NCI-H2107 treated with DMSO at 0.1 percent for 48 hours (cell line): Measurements from ENCODE around the gene PSG5.
"Not testable (repeated sequence)": the region's sequence is repeated elsewhere in the genome, so short reads cannot be mapped to it uniquely, and the experiment has no call there.

Experiments
- DNase-seq: peaks from one replicate; lab custom pipeline; 2025; ENCODE audit not compliant: unreplicated experiment; lab: John Stamatoyannopoulos, UW

PSG5 gene

DNA sequence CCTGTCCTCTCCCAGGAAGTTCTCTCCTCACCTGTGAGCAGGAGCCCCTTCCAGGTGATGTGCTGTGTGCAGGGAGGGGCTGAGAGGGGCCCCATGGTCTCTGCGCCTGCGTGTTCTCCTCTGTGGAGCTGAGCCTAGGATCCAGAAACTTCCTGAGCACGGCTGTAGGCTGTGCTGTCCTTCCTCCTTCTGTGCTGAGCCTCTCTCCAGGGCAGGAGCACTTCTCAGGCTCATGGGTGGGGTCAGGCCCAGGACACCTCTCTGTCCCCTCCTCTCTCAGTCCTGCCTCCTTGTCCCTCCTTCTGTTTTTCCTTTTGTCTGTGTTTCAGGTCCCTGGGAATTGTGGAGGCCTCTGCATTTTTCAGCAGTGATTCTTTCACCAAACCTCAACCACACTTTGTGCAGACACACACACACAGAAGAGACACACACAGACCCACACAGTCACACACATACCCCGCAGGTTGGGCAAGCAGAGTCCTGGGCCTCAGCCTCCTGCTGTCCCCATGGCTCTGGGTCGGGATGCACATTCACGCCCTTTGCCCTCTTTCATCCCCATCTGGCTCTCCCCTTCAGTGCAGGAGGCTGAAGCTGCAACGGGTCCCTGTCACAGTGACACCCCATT lies at the start of gene PSG5:
Gene PSG5 (minus strand): TSS at position 226 of the 625 bp plus-strand sequence. CDS start 131 bp downstream, at position 95.
- not testable (repeated sequence) for DNase-seq

DNA sequence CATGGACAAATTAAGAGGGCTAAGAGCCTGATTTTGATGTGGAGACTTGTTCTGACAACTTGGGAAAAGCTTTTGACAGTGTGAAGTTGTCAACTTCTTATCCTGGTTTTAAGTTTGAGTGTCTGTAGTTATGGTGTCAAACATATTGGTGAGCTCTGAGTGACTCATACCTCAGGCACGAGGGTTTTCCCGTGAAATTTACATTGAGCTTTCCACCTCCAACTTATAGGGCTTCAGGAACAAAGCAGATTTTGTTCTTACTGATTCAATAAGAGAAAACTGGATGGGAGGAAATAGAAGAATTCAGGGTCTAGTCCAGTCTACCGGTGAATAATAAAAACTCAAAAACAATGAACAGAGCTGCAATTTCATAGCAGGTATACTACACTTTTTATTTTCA lies 49.4 kb upstream of the PSG5 start:
- not testable (repeated sequence) for DNase-seq

DNA sequence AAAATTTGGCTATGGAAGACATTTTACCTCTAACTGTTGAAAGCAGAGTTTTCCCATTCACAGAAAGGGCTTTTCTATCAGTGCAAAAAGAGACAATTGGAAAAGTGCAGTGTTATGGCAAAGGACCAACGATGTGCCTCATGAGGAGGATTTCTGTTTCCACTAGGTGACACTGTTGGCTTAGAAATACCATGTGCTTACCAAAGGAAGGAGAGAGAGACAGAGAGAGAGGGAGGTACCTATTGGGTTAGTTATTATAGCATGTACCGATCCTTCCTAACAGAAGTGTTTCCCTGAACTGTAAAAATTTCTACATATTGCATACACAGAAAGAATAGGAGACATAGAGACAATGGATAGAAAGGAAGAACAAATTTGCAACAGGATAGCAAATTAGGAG lies 43.0 kb upstream of the PSG5 start:
- no peak for DNase-seq

DNA sequence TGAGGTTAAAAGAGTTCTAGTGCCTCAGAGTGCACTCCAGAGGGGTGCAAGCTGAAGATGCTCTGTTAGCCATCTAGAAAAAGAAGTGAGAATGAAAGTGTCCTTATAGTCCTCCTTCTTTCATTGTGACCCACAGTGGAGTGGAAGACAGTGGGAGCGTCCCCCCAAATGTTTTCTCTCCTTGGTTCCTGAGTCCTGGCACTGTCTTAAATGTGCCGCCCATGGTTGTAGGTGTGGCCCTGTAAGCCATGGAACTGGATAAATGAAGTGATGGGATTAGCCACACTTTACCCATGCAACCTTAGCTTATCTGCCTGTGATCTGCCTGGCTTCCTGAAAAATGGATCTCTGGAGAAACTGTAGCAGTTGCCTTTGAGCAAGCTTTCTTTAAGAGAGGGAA lies 42.4 kb upstream of the PSG5 start:
- not testable (repeated sequence) for DNase-seq

DNA sequence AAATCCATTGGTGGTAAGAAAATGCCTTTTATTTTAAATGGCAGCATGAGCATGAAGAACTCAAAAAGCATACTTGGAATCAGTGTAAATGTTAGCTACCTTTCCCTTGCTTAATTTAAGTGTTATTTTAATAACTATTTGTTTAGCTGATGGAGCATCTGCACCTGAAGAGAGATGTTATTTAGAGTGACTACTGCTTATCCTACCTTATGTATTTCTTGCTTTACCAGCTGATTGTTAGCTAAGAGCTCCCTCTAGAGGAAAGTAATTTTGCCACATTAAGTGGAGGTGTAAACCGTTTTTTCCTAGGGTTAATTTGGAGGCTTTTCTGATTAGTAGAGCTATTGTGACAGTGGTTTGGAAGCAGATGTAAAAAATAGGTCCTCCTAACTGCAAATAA lies 40.6 kb upstream of the PSG5 start:
- not testable (repeated sequence) for DNase-seq

DNA sequence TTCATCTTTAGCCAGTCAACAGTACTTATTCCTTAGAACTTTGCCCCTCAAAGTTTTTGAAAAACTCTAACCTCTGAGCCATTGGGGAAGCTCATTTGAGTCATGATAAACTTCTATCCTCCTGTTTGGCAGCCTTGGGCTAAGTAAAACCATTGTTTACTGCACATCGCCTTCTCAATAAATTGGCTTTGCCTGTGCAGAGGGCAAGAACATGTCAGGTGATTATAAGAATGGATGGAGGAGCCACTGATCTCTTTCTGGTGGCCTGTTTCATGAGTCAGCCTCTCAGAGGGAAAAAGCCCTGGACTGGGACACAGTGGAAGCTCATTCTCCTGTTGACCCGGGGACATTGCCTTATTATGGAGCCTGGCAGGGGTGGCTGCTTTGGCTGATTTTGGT lies 38.5 kb upstream of the PSG5 start:
- no peak for DNase-seq

DNA sequence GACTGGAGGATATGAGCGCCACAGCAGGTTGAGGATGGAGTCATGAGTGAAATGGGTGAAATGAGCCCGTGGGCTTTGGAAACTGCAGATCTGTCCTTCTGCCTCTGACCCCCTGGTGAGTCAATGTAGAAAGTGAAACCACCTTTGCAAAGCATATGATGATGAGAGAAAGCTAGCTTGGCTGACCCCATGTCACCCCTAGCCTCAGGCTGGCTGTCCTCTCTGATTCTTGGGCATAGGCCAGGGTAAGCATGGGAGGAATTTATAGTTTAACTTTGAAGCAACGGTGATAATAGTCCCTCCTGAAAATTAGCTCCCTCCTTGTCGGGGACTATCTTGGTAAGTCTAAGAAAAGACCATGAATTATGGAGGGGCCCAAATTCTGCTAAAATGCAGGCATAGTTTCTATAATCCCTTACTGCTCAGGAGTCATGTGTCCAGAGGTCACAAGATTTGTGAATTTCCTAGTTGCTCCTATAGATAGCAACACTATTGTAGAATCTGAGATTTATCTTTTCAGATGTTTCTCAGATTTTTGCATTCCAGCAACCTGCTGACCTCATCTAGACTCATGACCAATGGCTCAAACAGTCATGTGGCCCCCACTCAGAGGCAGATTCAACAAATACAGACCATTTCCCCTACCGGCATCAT lies 38.0 kb upstream of the PSG5 start:
- not testable (repeated sequence) for DNase-seq

DNA sequence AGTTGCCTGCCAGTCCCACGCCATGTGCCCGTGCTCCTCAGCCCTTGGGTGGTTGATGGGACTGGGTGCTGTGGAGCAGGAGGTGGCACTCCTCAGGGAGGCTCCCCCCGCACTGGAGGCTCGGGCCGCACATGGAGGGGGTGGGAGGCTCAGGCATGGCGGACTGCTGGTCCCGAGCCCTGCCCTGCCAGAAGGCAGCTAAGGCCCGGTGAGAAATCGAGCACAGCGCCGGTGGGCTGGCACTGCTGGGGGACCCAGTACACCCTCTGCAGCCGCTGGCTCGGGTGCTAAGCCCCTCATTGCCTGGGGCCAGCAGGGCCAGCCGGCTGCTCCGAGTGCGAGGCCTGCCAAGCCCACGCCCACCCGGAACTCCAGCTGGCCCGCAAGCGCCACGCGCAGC lies 35.6 kb upstream of the PSG5 start:
- not testable (repeated sequence) for DNase-seq

DNA sequence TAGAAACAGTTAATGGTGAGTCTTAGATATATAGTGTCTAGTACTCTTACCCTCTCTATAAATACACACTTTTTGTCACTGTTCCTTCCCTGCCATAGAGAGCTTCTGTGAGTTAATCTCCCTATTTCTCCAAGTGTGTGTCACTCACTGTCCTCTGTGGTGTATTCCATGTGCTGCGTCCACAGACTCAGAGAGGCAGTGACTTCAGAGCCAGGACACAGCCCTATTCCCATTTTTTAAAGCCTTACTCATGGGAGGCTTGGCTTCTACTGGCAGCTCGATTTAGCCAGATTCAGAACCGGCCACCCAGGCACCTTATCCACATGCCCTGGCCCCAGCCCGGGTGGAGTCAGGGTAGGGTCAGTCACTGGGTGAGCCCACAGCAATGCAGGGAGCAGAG lies 32.8 kb upstream of the PSG5 start:
- not testable (repeated sequence) for DNase-seq

DNA sequence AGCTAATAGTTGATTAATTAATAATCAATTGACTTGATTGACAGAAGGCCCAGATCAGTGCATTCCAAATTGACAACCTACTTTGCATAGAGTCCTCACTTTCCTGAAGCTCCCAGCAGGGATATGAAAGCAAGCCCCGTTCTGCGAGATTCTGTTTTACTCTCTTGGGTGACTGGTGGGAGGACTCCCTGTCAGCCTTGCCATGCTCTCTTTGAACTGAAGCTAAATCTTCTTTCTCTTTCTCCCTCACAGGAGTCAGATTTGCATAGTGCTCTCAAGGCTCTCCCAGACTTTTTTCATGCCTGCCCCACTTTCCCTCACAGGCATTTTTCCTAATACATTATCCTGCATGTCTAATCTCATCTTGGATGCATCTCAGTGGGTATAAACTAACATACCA lies 29.5 kb upstream of the PSG5 start:
- not testable (repeated sequence) for DNase-seq

DNA sequence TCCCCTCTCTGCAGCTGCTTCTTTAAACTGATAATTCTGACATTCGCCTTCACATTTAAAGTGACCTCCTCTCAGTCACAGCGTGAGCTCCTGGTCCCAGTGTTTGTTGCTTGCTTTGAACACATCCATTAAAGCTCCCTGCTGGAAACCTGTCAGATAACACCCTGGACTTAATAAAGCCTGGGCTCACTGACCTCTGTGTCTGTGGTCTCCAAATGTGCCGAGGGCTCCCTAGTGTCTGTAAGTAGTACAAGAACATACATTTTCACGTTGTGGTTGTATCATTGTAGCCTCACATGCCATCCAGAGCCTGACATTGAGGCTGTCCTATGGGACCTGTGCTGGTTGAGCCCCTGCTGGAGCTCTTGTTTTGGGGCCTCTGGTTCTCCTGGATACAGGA lies 21.7 kb upstream of the PSG5 start:
- DNase-seq, result no peak

DNA sequence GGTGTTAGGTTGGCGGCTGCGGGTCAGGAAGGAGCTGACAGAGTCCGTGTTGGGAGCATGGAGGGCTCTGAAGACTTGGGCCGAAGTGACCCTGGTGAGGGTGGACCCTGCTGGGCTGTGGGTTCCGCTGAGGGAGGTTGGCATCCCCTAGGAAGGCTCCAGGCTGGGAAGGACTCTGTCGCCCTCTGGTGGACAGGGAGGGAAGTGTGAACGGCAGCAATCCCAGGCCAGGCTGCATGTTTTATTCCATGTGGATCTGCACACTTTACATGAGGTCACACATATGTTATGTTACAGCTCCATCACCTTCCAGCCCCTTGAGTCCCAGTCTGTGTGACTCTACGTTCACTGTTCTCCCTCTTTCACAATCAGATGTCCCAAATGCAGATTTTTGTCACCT lies 20.8 kb upstream of the PSG5 start:
- DNase-seq, result not testable (repeated sequence)

DNA sequence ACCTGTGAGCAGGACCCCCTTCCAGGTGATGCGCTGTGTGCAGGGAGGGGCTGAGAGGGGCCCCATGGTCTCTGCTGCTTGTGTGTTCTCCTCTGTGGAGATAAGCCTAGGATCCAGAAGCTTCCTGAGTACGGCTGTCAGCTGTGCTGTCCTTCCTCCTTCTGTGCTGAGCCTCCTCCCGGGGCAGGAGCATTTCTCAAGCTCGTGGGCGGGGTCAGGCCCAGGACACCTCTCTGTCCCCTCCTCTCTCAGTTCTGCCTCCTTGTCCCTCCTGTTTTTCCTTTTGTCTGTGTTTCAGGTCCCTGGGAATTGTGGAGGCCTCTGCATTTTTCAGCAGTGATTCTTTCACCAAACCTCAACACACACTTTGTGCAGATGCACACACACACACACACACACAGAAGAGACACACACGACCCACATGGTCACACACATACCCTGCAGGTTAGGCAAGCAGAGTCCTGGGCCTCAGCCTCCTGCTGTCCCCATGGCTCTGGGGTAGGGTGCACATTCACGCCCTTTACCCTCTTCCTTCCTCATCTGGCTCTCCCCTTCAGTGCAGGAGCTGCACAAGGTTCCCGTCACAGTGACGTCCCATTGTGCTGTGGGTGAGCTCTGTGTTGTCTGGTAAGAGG lies 19.3 kb upstream of the PSG5 start, which contains the start of gene PSG4:
Gene PSG4 (minus strand): TSS at position 168 of the 635 bp plus-strand sequence. CDS start 102 bp downstream, at position 66.
- not testable (repeated sequence) for DNase-seq

DNA sequence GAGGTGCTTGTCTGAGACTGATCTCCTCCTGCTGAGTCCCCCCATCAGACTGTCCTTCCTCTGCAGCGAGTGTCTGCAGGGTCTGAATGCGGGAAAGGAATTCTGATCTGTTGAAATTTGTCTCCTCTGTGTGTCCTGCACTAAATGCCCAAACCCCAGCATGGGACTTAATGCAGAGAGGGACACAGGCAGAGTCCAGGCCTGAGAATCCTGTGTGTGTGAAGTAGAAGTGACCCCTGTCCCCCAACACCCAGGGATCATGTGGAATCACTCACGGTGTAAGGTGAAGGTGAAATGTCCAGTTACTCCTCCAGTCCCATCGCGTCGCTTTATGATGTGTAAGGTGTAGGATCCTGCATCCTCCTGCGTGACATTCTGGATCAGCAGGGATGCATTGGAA lies 17.3 kb upstream of the PSG5 start:
- not testable (repeated sequence) for DNase-seq

DNA sequence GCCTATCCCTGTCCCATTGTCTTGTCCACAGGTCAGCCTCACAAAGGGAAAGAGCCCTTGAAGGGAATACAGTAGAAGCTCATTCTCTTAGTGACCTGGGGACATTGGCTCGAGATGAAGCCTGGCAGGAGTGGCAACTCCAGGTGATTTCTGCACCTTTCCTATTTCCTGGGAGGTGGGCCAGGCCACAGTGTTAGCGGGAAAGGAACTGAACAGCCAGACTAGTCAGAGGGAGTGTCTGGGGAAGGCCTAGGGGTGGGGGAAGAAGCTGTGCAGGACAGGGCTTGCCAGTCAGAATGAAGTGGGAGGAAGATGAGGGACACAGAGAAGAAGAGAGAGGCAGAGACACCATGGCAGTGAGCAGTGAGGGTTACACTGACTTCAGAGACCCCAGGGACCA lies 15.6 kb upstream of the PSG5 start:
- DNase-seq, result not testable (repeated sequence)

DNA sequence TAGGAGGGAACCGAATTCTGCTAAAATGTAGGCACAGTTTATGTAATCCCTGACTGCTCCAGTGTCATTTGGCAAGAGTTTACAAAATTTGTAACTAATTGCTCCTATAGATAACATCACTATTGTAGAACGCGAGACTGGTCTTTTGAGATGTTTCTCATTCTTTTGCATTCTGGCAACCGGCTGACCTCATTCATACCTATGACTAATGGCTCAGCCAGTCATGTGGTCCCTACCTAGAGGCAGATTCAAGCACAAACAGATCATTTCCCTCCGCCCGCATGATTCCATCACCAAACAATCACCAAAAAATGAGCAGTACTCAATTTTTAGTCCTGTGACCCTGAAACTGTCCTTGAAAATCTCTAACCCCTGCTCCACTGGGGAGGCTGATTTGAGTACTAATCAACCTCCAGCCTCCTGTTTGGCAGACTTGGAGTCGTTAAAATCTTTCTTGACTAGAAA lies 15.0 kb upstream of the PSG5 start:
- DNase-seq, result not testable (repeated sequence)

DNA sequence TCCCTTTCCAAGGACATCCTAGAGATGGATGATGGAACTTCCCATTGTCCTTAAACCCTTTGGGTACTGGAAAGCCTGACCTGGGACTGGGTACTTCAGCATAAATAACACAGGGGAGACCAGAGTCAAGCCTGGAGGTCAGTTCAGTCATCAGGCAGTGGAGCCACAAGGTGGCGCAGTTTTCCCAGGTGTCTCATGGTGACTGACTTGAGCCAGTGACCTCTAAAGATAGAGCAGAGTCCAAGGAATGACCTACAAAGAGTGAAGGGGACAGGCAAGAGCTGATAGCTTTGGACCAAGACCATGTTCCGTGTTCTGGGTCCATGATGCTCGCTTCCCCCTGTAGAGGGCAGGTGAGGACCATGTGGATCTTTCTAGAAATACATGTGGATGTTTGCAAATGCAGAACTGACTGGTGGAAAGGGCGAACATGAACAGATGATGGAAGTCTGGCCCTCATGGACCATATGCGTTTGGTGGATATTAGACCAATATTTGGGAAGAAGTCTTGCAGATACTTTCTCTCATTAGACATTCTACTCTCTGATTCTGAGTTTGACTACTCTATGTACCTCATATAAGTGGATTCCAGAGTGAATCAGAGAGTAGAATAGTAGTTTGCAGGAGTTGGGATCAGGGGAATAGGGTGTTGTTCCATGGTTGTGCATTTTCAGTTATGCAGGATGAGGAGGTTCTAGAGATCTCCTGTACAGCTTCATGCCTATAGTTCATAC lies 12.5 kb upstream of the PSG5 start:
- not testable (repeated sequence) for DNase-seq

DNA sequence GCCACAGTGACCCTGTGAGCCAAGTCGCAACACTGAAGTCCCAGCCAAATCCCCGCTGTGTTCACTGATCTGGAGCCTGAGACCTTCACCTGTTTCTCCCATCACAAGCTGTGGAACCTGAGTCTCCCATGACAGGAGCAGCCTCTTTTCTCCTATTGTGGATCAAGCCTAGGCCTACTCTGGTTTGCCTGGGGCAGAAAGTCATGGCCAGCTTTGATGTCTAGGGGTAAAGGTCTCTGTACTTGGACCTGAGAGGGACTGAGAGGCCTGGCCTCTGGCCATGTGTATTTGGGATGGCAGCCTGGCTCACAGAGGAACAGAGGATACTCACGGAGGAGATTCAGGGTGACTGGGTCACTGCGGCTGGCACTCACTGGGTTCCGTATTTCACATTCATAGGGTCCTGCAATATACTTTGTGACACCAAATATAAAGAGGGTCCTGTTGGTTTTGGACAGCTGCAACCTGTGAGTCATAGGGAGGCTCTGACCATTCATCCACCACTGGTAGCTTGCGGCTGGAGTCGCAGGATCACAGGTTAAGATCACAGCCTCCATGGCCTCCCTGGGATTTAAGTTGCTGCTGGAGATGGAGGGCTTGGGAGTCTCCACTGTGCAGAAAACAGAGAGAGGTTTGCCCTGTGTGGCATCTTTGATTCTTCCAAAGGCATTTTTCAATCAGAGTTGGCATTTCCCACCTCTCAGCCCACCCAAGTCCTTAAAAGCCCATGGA lies 11.5 kb upstream of the PSG5 start:
- not testable (repeated sequence) for DNase-seq

DNA sequence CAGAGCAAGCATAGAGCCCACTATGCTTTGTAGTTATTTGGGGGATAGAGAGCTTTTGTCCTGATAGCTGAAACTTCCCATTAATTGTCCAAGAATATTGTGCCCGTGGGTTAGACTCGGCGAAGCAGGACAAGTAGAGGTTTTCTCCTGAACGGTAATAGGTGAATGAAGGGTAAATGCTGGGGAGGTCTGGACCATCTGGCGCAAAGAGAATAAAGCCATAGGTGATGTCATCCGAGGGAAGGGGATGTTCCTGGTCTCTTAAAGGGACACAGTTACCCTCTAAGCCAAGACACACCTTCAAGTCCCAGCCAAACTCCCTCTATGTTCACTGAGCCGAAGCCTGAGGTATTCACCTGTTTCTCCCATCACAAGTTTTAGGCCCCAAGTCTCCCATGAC lies 8.1 kb upstream of the PSG5 start:
- not testable (repeated sequence) for DNase-seq

DNA sequence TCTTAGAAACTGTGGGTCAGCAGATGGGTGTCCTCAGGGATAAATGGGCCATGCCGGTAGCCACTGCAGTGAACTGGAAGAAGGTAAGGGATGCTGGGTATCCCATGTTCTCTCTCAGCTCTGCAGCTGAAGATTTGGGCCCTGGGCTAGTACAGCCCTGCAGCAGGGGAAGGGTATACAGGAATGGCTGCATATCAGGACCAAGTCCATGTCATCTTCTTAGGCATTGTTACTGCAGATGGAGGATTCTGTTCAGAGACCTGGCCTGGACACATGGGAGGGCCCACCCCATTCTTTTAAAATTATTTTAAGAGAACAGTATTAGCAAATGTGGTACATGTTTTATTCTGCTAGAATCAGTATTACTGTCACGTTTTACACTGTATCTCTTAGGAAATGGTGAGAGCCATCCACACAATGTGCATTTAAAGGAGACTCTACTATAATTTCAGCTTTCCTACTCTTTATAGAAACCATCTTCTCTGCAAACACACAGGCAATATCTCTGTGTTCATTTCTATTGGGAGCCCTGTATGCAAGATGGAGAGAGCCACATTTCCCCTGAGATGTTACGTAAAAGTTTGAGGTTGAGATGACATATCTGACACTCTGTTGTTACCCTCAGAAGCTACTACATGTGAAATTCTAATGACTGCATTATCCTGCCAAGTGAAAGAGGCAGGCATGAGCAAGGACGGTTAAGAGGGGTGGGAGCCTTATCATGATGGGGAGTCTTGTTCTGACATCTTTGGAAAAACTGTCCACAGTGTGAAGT lies 6.2 kb upstream of the PSG5 start:
- not testable (repeated sequence) for DNase-seq
